A204.1 (cell line): ENCODE measurements around the gene CDH7.

Experiments
- FAIRE-seq: peaks from 2 replicates; lab custom pipeline; 2012; peaks lifted over from hg19 to GRCh38; lab: Jason Lieb, UNC

Gene CDH7

GRCh38 chr18:65750389-65751154, at the start of gene CDH7:
TSS of gene CDH7 (plus strand) at chr18:65751012. CDS start at chr18:65762843, 11,831 bp downstream.
- FAIRE-seq: no peak

DNA sequence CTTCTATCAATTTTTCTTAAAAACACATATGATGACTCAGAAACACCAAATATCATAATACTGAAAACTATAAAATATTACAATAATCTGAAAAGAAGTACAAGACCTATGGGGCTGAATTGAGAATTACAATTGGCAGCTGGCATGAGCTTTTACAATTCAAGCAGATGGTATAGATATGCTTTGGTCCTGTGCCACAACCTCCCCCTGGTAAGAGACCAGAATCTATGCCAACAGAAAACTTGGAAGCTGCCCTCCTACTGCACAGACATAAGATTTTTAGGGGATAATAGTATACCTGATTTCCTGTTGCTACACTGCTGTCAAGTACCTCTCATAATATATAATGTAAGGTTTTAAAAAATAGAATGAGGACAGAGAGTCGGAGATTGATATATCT, 46.8 kb upstream of the CDH7 start:
- FAIRE-seq: no peak

DNA sequence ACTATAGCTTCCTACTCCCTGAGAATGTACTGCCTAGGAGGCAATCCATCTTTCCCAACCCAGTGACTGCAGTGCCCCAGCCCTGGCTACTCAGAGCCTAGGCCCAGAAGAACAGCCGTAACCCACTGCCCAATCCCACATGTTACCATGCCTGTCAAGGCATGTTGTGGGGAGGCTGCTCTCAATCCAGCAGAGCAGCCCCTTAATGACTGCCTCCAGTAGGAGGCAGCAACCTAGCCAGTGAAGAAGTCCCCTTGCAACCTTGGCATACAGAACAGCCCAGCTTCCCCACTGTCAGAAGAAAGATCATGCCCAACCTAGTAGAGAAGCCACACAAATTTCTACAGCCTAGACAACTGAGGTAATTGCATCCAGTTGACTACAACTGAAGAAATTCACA, 44.2 kb upstream of the CDH7 start:
- FAIRE-seq: no peak

DNA sequence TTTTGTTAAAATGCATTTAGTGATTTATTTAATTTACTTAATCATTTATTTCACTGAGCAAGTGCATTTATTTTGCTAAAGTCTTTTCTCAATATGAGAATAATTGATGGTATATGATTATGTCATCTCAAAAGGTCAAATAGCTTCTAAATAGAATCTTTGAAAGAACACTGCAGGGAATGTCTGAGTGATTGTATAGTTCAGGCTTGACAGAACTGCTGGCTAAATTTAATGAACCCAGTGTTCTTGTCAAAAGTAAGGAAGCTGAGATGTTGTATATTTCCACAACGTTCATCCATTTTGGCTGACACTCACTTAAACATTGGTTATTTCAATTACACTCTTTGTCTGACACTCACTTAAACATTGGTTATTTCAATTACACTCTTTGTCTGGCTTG, 39.3 kb upstream of the CDH7 start:
- FAIRE-seq: no peak

DNA sequence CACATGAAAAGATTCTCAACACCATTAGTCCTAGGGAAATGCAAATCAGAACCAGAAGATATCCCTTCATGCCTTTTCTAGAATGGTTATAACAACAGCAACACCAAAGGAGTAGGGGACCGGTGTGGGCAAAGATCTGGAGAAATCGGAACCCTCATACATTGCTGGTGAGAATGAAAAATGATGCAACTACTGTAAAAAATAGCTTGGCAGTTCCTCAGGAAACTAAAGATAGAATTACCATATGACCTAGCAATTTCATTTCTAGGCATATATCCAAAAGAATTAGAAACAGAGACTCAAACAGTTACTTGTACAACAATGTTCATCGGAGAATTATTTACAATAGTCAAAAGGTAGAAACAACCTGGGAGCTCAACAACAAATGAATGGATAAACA, 29.2 kb upstream of the CDH7 start:
- FAIRE-seq: no peak

GRCh38 chr18:65725251-65726050, 25.4 kb upstream of the CDH7 start:
- FAIRE-seq: no peak

DNA sequence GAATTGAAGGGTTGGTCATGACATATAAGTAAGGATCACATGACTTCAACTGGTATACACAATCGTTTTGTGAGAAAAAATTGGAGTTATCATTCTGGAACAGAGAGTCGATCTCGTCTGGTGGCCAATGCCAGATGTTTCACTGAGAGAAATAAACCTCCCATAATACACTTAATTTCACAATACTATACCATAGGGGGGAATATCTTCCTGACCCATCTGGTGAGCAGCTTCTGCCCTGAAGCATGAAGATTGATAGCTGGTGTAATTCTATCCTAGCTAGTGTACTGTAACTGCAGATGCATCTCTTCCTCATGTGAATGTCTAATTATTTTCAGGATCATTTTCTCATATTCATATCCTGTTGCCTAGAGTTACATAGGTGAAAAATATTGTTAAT, 15.7 kb upstream of the CDH7 start:
- no peak for FAIRE-seq

GRCh38 chr18:65737471-65737955, 13.3 kb upstream of the CDH7 start:
- FAIRE-seq: no peak

GRCh38 chr18:65746936-65747335, 3.9 kb upstream of the CDH7 start:
- no peak for FAIRE-seq

DNA sequence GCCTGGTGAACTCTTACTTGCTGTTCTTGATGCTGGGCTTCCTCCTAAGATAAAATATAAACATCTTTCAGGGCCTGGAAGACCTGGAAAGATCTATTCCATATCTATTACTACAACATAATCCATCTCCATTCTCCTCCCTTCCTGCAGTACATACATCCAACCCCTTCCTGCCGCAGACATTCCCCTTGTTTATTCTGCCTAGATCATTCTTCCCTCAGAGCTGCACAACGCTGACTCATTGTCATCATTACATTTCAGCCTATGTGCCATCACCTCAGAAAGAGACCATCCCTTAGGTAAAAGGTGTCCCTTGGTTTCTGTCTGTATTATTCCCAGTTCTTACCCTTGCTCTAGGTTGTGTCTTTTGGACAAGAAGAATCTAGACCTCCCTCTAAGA, 2.5 kb upstream of the CDH7 start:
- no peak for FAIRE-seq

DNA sequence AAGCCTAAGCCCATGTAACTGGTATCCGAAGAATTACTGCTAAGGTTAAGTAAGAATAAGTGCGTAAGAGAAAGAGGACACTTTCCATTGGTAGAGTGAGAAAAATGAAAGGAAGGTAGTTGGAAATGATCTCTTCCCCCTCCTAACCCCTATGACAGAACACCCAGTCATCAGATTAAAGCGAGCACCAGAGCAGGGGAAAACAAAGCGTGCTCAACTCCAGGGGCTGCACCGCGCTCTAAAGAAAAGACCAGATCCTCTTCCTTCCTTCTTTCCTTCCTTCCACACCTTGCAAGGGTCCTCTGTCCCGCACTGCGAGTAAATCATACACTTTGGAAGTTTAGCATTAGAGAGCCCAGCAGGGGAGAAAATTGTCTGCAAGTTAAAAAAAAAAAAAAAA, 971 bp upstream of the CDH7 start:
- no peak for FAIRE-seq

DNA sequence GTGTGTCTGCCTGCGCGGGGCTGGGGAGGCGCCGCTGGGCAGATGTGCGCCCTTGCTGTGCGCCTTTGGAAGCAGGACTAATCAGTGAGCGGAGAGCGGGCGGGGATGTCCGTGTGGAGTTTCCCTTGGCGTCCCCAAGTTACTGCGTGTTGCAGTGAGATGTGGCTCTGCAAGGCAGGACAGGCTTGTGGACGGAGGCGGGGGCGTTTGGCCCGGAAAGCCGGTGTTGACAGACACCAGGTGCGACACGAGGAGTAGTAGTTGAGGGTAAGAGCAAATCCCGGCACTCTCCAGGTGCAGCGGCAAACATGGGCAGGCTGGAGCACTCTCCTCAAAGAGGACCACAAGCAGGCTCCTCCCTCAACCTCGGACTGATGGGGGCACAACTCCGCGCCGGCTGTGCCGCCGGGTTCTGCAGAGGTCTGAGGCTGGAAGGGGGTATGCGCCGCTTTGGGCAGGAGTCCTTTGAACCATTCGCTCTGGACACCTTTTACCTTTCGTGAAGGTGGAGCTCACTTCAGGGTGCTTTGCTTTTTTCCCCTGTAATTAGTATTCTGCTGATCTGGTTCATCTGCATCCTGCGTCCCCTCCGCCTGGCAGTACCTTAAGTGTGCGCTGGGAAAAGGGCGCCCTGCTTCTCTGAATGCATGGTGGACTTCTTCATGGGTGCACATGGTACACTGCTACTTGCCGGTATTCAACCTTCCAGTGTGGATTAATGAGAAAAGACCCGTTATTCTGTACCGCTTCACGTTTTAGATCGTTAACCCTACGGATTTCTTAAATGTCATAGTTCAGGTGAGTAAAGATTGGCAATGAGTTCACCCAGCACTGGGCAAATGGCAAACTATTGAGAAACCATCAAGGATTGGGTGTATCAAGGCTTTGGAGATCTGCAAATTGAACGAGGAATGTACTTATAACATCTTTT, 608 bp downstream of the CDH7 start:
- no peak for FAIRE-seq

DNA sequence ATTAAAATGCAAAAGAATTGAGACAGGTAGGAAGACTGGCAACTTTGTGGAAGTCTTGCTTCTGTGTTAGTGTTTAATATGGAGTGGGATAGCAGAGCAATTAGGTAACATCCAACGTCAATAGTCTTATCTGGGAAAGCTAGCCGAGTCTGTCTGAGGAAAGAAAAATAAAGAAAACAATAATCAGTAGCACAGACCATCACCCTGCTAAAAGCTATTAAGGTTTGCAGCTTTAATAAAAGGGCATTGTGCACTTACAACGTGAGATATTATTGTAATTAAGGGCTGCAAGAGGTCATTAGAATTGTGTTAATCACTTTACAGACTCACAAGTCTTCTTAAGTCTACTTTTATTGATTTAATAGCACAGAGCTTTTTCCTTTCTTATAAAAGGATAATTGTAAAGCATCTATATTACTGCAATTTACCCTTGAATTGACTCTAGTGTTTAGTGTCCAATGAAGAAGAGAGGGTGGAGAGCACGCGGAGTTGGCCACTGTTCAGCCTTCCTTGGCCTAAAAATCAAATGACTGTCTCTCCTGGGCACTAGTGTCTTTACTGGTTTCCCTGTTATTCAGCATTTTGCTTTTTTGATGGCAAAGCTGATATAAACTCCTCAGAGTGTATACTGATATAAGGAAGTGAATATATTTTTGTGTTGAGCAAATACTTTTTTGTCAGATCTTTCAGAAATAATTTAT, 2.0 kb downstream of the CDH7 start:
- no peak for FAIRE-seq

DNA sequence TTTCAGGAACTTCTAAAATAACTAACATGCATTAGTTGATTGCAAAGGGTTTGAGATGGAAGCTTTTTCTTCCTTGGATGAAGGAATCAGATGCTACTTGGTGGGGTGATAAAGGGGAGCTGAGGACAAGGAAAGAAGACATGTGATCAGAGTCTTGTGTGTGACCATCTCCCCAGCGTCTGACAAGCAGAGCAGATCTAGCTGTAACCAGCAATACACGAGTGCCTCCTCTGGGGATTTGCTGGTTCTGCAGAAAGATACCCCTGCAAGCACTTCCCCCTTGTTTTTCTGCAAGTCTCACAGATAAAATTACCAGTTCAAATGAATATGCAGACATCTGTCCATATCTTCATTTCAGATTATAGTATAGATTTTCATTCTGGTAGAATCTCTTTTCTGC, 2.7 kb downstream of the CDH7 start:
- no peak for FAIRE-seq

GRCh38 chr18:65754121-65754520, 3.3 kb downstream of the CDH7 start:
- no peak for FAIRE-seq

- FAIRE-seq: no peak
Observed at GRCh38 chr18:65755616-65756015, 4.8 kb downstream of the CDH7 start.

DNA sequence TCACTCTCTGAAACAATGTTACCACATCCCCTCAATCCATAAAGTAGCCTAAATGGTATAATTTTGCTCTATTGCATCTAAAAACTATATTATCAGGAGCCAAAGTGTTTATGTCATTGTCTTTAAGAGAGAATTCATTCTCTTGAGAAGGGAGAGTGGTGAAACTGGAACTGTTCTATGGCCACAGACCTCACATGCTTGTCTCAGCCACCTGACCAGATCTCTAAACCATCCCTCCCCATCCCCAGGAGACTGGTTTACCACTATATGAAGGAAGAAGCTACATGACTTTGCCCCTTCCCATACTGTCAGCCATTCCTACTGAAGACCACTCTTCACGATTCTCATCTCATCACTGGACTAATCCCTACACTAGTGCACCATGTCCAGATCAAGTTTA, 9.6 kb downstream of the CDH7 start:
- FAIRE-seq: no peak

DNA sequence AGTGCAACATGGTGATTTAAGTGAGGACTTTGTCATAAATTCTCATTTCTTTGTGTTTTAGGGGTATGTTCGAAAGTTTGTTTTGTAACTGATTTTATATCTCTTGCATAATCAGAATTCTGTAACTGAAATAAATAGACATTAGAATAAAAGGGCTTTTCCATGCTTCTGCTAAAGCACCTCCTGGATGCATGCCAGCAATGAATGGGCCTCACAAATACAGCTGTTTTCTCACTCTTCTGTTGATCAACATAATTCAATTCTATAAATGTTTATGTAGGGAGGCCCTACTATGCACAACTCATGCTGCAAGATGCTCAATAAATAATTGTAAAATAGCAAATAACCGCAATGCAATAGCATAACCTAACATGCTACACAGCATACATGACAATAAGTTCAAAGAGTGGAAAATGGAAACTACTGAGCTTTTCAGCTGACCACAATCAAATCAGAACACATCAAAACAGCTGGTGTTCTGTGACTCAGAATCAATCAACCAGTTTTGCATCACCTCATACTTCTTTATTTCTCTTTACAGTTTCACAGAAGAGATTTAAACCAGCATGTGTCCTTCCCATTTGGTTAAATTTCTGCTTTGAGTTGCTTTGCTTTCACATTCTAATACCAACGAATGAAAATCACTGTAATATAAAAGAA, 11.0 kb downstream of the CDH7 start:
- no peak for FAIRE-seq

- FAIRE-seq: no peak
Observed at GRCh38 chr18:65762556-65762955, 11.7 kb downstream of the CDH7 start.

DNA sequence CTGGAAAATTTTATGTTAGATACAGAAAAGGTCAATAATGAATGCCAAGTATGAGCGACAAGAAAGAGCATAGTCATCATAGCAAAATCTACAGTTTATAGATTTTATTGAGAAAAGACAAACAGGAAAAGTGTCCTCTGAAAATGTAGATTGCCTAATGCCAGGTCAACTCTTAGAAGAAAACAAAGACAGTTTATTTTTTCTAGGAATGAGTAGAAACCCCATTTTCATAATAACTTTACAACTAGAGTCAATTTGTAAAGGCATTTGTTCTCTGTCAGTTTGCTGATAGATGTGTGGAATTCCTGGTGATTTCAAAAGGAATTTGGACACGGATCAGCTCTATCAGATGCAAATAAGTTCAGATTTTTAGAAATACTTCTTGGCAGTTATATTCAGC, 16.6 kb downstream of the CDH7 start:
- FAIRE-seq: no peak

GRCh38 chr18:65768120-65768778, 17.4 kb downstream of the CDH7 start:
- no peak for FAIRE-seq
